Endothelial cell of umbilical vein (primary cell): ENCODE data around the gene TSPAN14. TPM values are rescaled to one million over a fixed set of nuclear protein-coding genes. Genes with fewer than 3 reads are reported as not detected.

Experiments used
- BruUV-seq: library from RNA; stranded (reverse); fragments of 400-500 nt; replicated peaks from 2 replicates; lab custom pipeline; 2021; lab: Mats Ljungman, UMichigan
- CTCF ChIA-PET: fragments of 300-600, 350-600 bp; sonication (Branson Sonifier 250); formaldehyde crosslinking; loops from one replicate; lab custom pipeline; 2021; ENCODE audit warnings: antibody characterized with exemption, inconsistent platforms; lab: Charles Lee
- POLR2A ChIA-PET: fragments of 300-600, 350-600 bp; sonication (Branson Sonifier 250); formaldehyde crosslinking; loops from one replicate; lab custom pipeline; 2021; ENCODE audit warnings: antibody characterized with exemption, inconsistent platforms; lab: Charles Lee
- DNase-seq: peaks from one replicate; pipeline ENCODE4 v3.0.0-alpha.2; 2011; ENCODE audit warnings: low read depth, low spot score
- FAIRE-seq: peaks from 2 replicates; lab custom pipeline; 2011; peaks lifted over from hg19 to GRCh38; lab: Jason Lieb, UNC
- H2AFZ ChIP-seq: 2 replicates; pipeline ENCODE4 v1.6.0; 2012; ENCODE audit warnings: low read depth, low read length, control low read depth, inconsistent platforms
- H3K27ac ChIP-seq: 2 replicates; pipeline ENCODE4 v1.5.1; 2011; ENCODE audit warnings: low read depth, mild to moderate bottlenecking, control low read depth, low read length, moderate library complexity; ENCODE audit not compliant: insufficient read depth
- H3K27me3 ChIP-seq, 2 experiments: 2 replicates each; pipeline versions ENCODE4 v1.6.0 to v1.6.1; 2011; ENCODE audit warnings: low read length in 2 of 2, mixed read lengths in 1 of 2; ENCODE audit not compliant: control insufficient read depth in 2 of 2, insufficient read depth in 2 of 2
- H3K36me3 ChIP-seq, 2 experiments: 2 replicates in 1 of 2; 3 replicates in 1 of 2; pipeline ENCODE4 v1.5.1; 2011; ENCODE audit warnings: low read length in 2 of 2, mild to moderate bottlenecking in 1 of 2, moderate library complexity in 1 of 2; ENCODE audit not compliant: control insufficient read depth in 2 of 2, insufficient read depth in 2 of 2; ENCODE audit errors: extremely low read depth in 1 of 2
- H3K4me1 ChIP-seq: 3 replicates; pipeline ENCODE4 v1.5.1; 2011; ENCODE audit warnings: mild to moderate bottlenecking, low read length; ENCODE audit not compliant: control insufficient read depth, insufficient read depth; ENCODE audit errors: extremely low read depth
- H3K4me2 ChIP-seq: 2 replicates; pipeline ENCODE4 v1.6.1; 2011; ENCODE audit warnings: low read length, control low read depth, mixed read lengths; ENCODE audit not compliant: insufficient read depth
- H3K4me3 ChIP-seq, 3 experiments: fragments of 200-600 bp in 1 of 3; sonication (generic), shearing (Covaris generic) in 1 of 3; replicated peaks in 1 of 3; 2 replicates each; pipeline ENCODE4 v1.5.1; 2011 to 2016; ENCODE audit warnings: control low read depth in 3 of 3, low read length in 3 of 3, mild to moderate bottlenecking in 2 of 3, inconsistent platforms in 1 of 3, low read depth in 1 of 3, moderate library complexity in 1 of 3; ENCODE audit not compliant: insufficient read depth in 1 of 3
- H3K79me2 ChIP-seq: 2 replicates; pipeline ENCODE4 v1.6.0; 2012; ENCODE audit warnings: low read length, inconsistent platforms; ENCODE audit not compliant: control insufficient read depth, insufficient read depth
- H3K9ac ChIP-seq: replicated peaks from 2 replicates; pipeline ENCODE3; 2011; ENCODE audit warnings: low read length, control low read depth; ENCODE audit not compliant: insufficient read depth; ENCODE audit errors: extremely low read depth
- H3K9me1 ChIP-seq: replicated peaks from 3 replicates; pipeline ENCODE4 v1.6.0; 2011; ENCODE audit warnings: mild to moderate bottlenecking, low read length; ENCODE audit not compliant: control insufficient read depth, insufficient read depth; ENCODE audit errors: extremely low read depth
- H3K9me3 ChIP-seq: replicated peaks from 2 replicates; pipeline ENCODE4 v1.5.1; 2012; ENCODE audit warnings: low read length, inconsistent platforms; ENCODE audit not compliant: control insufficient read depth, insufficient read depth
- H4K20me1 ChIP-seq: replicated peaks from 2 replicates; pipeline ENCODE3; 2011; ENCODE audit warnings: mild to moderate bottlenecking, low read length; ENCODE audit not compliant: control insufficient read depth, insufficient read depth; ENCODE audit errors: extremely low read depth
- CTCF ChIP-seq, 2 donors: IDR thresholded peaks; 1 replicate in 1 of 2; 2 replicates in 1 of 2; pipeline ENCODE4 v1.5.1; 2011; ENCODE audit warnings: low read length in 2 of 2, mild to moderate bottlenecking in 2 of 2, moderate library complexity in 2 of 2, control low read depth in 1 of 2, inconsistent platforms in 1 of 2, low read depth in 1 of 2; ENCODE audit not compliant: insufficient read depth in 1 of 2; ENCODE audit errors: extremely low read depth in 1 of 2
- EZH2 ChIP-seq: IDR thresholded peaks from 2 replicates; pipeline ENCODE4 v1.6.1; 2012; ENCODE audit warnings: borderline replicate concordance, low read depth, mild to moderate bottlenecking, moderate library complexity, low read length, inconsistent platforms; ENCODE audit not compliant: severe bottlenecking
- FOS ChIP-seq: IDR thresholded peaks from 2 replicates; pipeline ENCODE4 v1.6.1; 2011; ENCODE audit warnings: mild to moderate bottlenecking, low read length, moderate library complexity, borderline replicate concordance; ENCODE audit not compliant: insufficient read depth
- GATA2 ChIP-seq: IDR thresholded peaks from 2 replicates; pipeline ENCODE4 v1.7.0; 2011; ENCODE audit warnings: low read depth, mild to moderate bottlenecking, moderate library complexity, mixed read lengths, low read length; ENCODE audit not compliant: insufficient read length, insufficient read depth
- JUN ChIP-seq: IDR thresholded peaks from 2 replicates; pipeline ENCODE4 v1.6.1; 2011; ENCODE audit warnings: borderline replicate concordance, low read depth; ENCODE audit not compliant: insufficient read length, insufficient read depth
- MAX ChIP-seq: IDR thresholded peaks from 2 replicates; pipeline ENCODE4 v1.6.1; 2011; ENCODE audit not compliant: insufficient read depth, insufficient read length
- MYC ChIP-seq: IDR thresholded peaks from one replicate; pipeline ENCODE4 v1.6.1; 2011; ENCODE audit warnings: mild to moderate bottlenecking, low read depth, low read length
- POLR2A ChIP-seq: IDR thresholded peaks from 2 replicates; pipeline ENCODE4 v1.6.1; 2012; ENCODE audit warnings: low read depth, mild to moderate bottlenecking, control low read depth, low read length
- POLR2AphosphoS5 ChIP-seq: IDR thresholded peaks from 2 replicates; pipeline ENCODE4 v1.6.1; 2012; ENCODE audit warnings: low read depth, mild to moderate bottlenecking, control low read depth, low read length, moderate library complexity; ENCODE audit not compliant: insufficient read depth
- dilution Hi-C: fragments of 300-500 bp; cut with MboI; formaldehyde crosslinking; loops from one replicate; pipeline ENCODE4 v1.15.0; 2019; ENCODE audit warnings: low sequenced_read_pairs; ENCODE audit not compliant: extremely low pct_ligation_motif_present
- intact Hi-C: fragments of 100-400 bp; cut with micrococcal nuclease; formaldehyde crosslinking; loops from one replicate; pipeline ENCODE4 v1.10.0; 2022
- polyA plus RNA-seq, 4 experiments: library from polyadenylated mRNA; depleted of rRNA in 3 of 4; stranded (reverse) in 3 of 4; unstranded in 1 of 4; fragments of >200 nt; gene quantifications; 2 replicates each; pipeline versions ENCODE4 v1.2.1 to v1.2.3, GENCODE V29; 2011 to 2012; ENCODE audit warnings: missing spikeins in 1 of 4
- total RNA-seq: library from RNA; stranded (reverse); gene quantifications from 2 replicates; pipeline ENCODE4 v1.2.3, GENCODE V29; 2021

TSPAN14 gene
- total and polyA plus RNA-seq, 2 donors (not counting 3 experiments of a cell fraction or from before 2014, with no cell fraction given) = 210 to 242 TPM

GRCh38 chr10:80512031-80512526 is 58.0 kb downstream of the TSPAN14 start:
- DNase-seq (no peak), FAIRE-seq (no peak)
- Histone ChIP-seq H3K4me1 (peaks cover 41% of the 10 kb centered on the region), H3K9me3 (no peaks in the 10 kb centered on the region), H4K20me1 (no peaks in the 10 kb centered on the region), H3K9me1 (no peaks in the 10 kb centered on the region), H3K79me2 (peaks cover 45% of the 10 kb centered on the region), H3K4me2 (no peak overlapping the region), H3K27me3 (no peaks in the 10 kb centered on the region), H3K9ac (no peak overlapping the region), H2AFZ (no peak overlapping the region), H3K36me3 (peaks cover 49 to 53% of the 10 kb centered on the region in 2 experiments), H3K27ac (peak overlapping the region; percentile 90), H3K4me3 (no peak overlapping the region)
- dilution Hi-C loops (no loop called here), intact Hi-C loops (no loop called here)
- ChIA-PET CTCF (interaction anchor here (0.6 to 21.9 kb wide), 9 partner anchors 11 to 134 kb away, joined by 3 to 1118 read pairs (median 4); partner anchors contain the start of gene TSPAN14), POLR2A (no interaction called here)
- BruUV-seq = no TSS peak
- TF ChIP-seq MYC (no peak), CTCF (IDR thresholded peaks at IDR 0.05; ENCODE audit: extremely low read depth in 1 of 2, insufficient read depth in 1 of 2, low read depth in 1 of 2, low read length in 2 of 2) (no peak), JUN (no peak), FOS (no peak), POLR2AphosphoS5 (no peak), EZH2 (no peak), GATA2 (no peak), MAX (no peak), POLR2A (no peak)
